SK-N-SH (cell line): ENCODE data around the gene ALDH4A1.

Experiments used
- CHD2 ChIP-seq: fragments of 150-350 bp; IDR thresholded peaks from 2 replicates; pipeline ENCODE4 v1.6.1; 2018; ENCODE audit warnings: low read length; ENCODE audit not compliant: partially characterized antibody
- EP300 ChIP-seq, 2 experiments: IDR thresholded peaks; 2 replicates each; pipeline versions ENCODE4 v1.4.0 to v1.6.1; 2012; ENCODE audit warnings: borderline replicate concordance in 1 of 2, low read depth in 1 of 2, low read length in 1 of 2
- EZH2phosphoT487 ChIP-seq: fragments of 200-600 bp; sonication (generic); IDR thresholded peaks from 2 replicates; pipeline ENCODE4 v1.6.1; 2017; ENCODE audit warnings: low read depth, mixed run types, mild to moderate bottlenecking, antibody characterized with exemption, moderate library complexity, borderline replicate concordance
- JUND ChIP-seq: IDR thresholded peaks from 2 replicates; pipeline ENCODE4 v1.4.0; 2012
- RAD21 ChIP-seq: IDR thresholded peaks from 2 replicates; pipeline ENCODE4 v1.6.1; 2012; ENCODE audit warnings: mild to moderate bottlenecking, low read length
- RCOR1 ChIP-seq: fragments of 150-350 bp; IDR thresholded peaks from 2 replicates; pipeline ENCODE4 v1.6.1; 2017; ENCODE audit warnings: antibody characterized with exemption, low read length
- RFX5 ChIP-seq: IDR thresholded peaks from 2 replicates; pipeline ENCODE4 v1.6.1; 2012; ENCODE audit warnings: mild to moderate bottlenecking, improper control_type of control experiment, low read length
- RXRA ChIP-seq: IDR thresholded peaks from 2 replicates; pipeline ENCODE4 v1.4.0; 2012; ENCODE audit warnings: low read depth, mild to moderate bottlenecking, borderline replicate concordance
- TAF1 ChIP-seq: IDR thresholded peaks from 2 replicates; pipeline ENCODE4 v1.6.1; 2012; ENCODE audit warnings: low read depth, mild to moderate bottlenecking, low read length, moderate library complexity, borderline replicate concordance
- TF ChIP-seq, protein P1 (sequence below): fragments of 200-600 bp; sonication (generic); IDR thresholded peaks from 2 replicates; pipeline ENCODE4 v1.6.1; 2017; ENCODE audit warnings: antibody characterized with exemption, mild to moderate bottlenecking, moderate library complexity
- TF ChIP-seq, protein P2 (sequence below): IDR thresholded peaks from 2 replicates; pipeline ENCODE4 v1.4.0; 2012; ENCODE audit warnings: low read depth
- TF ChIP-seq, protein P3 (sequence below): IDR thresholded peaks from 2 replicates; pipeline ENCODE4; 2012

- TF ChIP-seq, protein P1, sequence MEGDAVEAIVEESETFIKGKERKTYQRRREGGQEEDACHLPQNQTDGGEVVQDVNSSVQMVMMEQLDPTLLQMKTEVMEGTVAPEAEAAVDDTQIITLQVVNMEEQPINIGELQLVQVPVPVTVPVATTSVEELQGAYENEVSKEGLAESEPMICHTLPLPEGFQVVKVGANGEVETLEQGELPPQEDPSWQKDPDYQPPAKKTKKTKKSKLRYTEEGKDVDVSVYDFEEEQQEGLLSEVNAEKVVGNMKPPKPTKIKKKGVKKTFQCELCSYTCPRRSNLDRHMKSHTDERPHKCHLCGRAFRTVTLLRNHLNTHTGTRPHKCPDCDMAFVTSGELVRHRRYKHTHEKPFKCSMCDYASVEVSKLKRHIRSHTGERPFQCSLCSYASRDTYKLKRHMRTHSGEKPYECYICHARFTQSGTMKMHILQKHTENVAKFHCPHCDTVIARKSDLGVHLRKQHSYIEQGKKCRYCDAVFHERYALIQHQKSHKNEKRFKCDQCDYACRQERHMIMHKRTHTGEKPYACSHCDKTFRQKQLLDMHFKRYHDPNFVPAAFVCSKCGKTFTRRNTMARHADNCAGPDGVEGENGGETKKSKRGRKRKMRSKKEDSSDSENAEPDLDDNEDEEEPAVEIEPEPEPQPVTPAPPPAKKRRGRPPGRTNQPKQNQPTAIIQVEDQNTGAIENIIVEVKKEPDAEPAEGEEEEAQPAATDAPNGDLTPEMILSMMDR: no peak
- TF ChIP-seq EZH2phosphoT487 (no peak), EP300 (IDR thresholded peaks at IDR 0.05; ENCODE audit: borderline replicate concordance in 1 of 2, low read depth in 1 of 2, low read length in 1 of 2) (no peak), RXRA (no peak), CHD2 (no peak), RAD21 (no peak), RFX5 (no peak), JUND (no peak), RCOR1 (no peak), TAF1 (no peak)
- TF ChIP-seq, protein P2, sequence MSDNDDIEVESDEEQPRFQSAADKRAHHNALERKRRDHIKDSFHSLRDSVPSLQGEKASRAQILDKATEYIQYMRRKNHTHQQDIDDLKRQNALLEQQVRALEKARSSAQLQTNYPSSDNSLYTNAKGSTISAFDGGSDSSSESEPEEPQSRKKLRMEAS: no peak
- TF ChIP-seq, protein P3, sequence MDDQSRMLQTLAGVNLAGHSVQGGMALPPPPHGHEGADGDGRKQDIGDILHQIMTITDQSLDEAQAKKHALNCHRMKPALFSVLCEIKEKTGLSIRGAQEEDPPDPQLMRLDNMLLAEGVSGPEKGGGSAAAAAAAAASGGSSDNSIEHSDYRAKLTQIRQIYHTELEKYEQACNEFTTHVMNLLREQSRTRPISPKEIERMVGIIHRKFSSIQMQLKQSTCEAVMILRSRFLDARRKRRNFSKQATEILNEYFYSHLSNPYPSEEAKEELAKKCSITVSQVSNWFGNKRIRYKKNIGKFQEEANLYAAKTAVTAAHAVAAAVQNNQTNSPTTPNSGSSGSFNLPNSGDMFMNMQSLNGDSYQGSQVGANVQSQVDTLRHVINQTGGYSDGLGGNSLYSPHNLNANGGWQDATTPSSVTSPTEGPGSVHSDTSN: no peak
These were observed 62.2 kb downstream of the ALDH4A1 start for GRCh38 chr1:18840145-18840544.
